A673 (cell line): ENCODE measurements around the gene RTKN2.

Source experiments
- EZH2 ChIP-seq: fragments of 200-600 bp; sonication (generic); IDR thresholded peaks from 2 replicates; pipeline ENCODE4 v1.6.1; 2017; ENCODE audit warnings: borderline replicate concordance, low read depth, mild to moderate bottlenecking, mixed read lengths, antibody characterized with exemption, low read length; ENCODE audit not compliant: poor library complexity, severe bottlenecking
- TF ChIP-seq, protein P1 (sequence below): fragments of 300-800, 200-600 bp; sonication (generic); conservative IDR thresholded peaks from 2 replicates; pipeline ENCODE4 v1.5.1; 2017; ENCODE audit warnings: low read depth, mild to moderate bottlenecking, antibody characterized with exemption, low read length, moderate library complexity, mixed read lengths

DNA sequence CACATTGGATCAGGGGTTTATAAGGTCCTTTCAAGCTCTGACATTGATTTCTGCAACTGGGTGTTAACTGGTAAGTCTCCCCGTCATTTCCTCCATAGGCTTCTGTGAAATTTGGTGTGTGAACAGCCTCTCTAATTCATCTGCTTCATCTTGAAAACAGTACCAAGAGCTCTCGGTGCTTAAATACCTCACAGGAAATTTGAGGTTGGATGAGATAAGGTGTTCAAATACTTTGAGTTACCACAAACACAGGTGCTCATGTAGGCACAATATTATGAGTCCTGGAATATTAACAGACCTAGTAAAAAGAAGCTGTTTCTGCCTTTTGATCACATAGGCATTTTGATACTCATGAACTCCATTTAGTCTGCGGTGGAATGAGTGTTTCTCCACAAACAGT is 85.2 kb downstream of the RTKN2 start:
- TF ChIP-seq, protein P1, sequence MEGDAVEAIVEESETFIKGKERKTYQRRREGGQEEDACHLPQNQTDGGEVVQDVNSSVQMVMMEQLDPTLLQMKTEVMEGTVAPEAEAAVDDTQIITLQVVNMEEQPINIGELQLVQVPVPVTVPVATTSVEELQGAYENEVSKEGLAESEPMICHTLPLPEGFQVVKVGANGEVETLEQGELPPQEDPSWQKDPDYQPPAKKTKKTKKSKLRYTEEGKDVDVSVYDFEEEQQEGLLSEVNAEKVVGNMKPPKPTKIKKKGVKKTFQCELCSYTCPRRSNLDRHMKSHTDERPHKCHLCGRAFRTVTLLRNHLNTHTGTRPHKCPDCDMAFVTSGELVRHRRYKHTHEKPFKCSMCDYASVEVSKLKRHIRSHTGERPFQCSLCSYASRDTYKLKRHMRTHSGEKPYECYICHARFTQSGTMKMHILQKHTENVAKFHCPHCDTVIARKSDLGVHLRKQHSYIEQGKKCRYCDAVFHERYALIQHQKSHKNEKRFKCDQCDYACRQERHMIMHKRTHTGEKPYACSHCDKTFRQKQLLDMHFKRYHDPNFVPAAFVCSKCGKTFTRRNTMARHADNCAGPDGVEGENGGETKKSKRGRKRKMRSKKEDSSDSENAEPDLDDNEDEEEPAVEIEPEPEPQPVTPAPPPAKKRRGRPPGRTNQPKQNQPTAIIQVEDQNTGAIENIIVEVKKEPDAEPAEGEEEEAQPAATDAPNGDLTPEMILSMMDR = no peak
- no peak for TF ChIP-seq EZH2
